Effector memory CD4-positive, alpha-beta T cell (primary cell): ENCODE measurements around the gene AKAP10.
"Not testable (repeated sequence)": the region's sequence is repeated elsewhere in the genome, so short reads cannot be mapped to it uniquely, and the experiment has no call there.

Source experiments
- DNase-seq, 3 donors: peaks; one replicate each; pipeline ENCODE4 v3.0.0-alpha.2; 2020
- H3K27ac ChIP-seq: 2 replicates; pipeline ENCODE4 v1.7.0; 2013; ENCODE audit warnings: mild to moderate bottlenecking, low read length, moderate library complexity; ENCODE audit not compliant: insufficient read depth, poor library complexity, severe bottlenecking
- H3K27me3 ChIP-seq: replicated peaks from 2 replicates; pipeline ENCODE4 v1.7.0; 2013; ENCODE audit warnings: mild to moderate bottlenecking, low read length; ENCODE audit not compliant: insufficient read depth, control insufficient read depth, poor library complexity, severe bottlenecking
- H3K36me3 ChIP-seq: 2 replicates; pipeline ENCODE4 v1.7.0; 2013; ENCODE audit warnings: mild to moderate bottlenecking, low read length, moderate library complexity; ENCODE audit not compliant: control insufficient read depth, insufficient read depth
- H3K4me1 ChIP-seq: 2 replicates; pipeline ENCODE4 v1.7.0; 2013; ENCODE audit warnings: low read length, mild to moderate bottlenecking; ENCODE audit not compliant: control insufficient read depth, insufficient read depth, poor library complexity, severe bottlenecking
- H3K4me3 ChIP-seq: 2 replicates; pipeline ENCODE4 v1.7.0; 2013; ENCODE audit warnings: low read length, low read depth, mild to moderate bottlenecking; ENCODE audit not compliant: insufficient read depth, poor library complexity, severe bottlenecking
- H3K9me3 ChIP-seq: 2 replicates; pipeline ENCODE4 v1.7.0; 2013; ENCODE audit warnings: mild to moderate bottlenecking, low read length, moderate library complexity; ENCODE audit not compliant: control insufficient read depth
- total RNA-seq, 3 donors: gene quantifications; one replicate each; lab custom pipeline; 2026; lab: John Stamatoyannopoulos, UW

The AKAP10 gene
- total RNA-seq: 49.1 to 62.5 (median 53.1) reads per million in 3 donors

- DNase-seq: peak; percentile 83 to 88 (median 85)
- Histone ChIP-seq H3K4me1 (no peaks in the 10 kb centered on the region), H3K9me3 (no peaks in the 10 kb centered on the region), H3K27ac (peak within 1 kb of the TSS; percentile 90), H3K36me3 (peaks cover 3% of the 10 kb centered on the region), H3K4me3 (peak within 1 kb of the TSS; percentile 66), H3K27me3 (no peaks in the 10 kb centered on the region)
These were observed at the start of gene AKAP10 for GRCh38 chr17:19977293-19978208. TSS of gene AKAP10 (minus strand) at chr17:19977828. CDS start at chr17:19977679, 149 bp downstream.

- H3K27ac ChIP-seq: no peak overlapping the region
- no peak for DNase-seq
- no peaks in the 10 kb centered on the region for H3K9me3 ChIP-seq
- H3K4me3 ChIP-seq: no peak overlapping the region
- no peaks in the 10 kb centered on the region for H3K36me3 ChIP-seq
- no peaks in the 10 kb centered on the region for H3K27me3 ChIP-seq
- H3K4me1 ChIP-seq: no peaks in the 10 kb centered on the region
These were observed 49.3 kb upstream of the AKAP10 start for GRCh38 chr17:20026960-20027359.

GRCh38 chr17:20022701-20023100 is 45.1 kb upstream of the AKAP10 start:
- Histone ChIP-seq H3K4me1 (no peaks in the 10 kb centered on the region), H3K27me3 (no peaks in the 10 kb centered on the region), H3K36me3 (no peaks in the 10 kb centered on the region), H3K4me3 (no peak overlapping the region), H3K27ac (no peak overlapping the region), H3K9me3 (no peaks in the 10 kb centered on the region)
- DNase-seq: no peak

GRCh38 chr17:20016475-20016992 is 38.9 kb upstream of the AKAP10 start:
- not testable (repeated sequence) for H3K27me3 ChIP-seq, DNase-seq, H3K36me3 ChIP-seq, H3K4me1 ChIP-seq, H3K9me3 ChIP-seq, H3K4me3 ChIP-seq, H3K27ac ChIP-seq

- no peak for DNase-seq
- no peaks in the 10 kb centered on the region for H3K36me3 ChIP-seq
- H3K4me1 ChIP-seq: peaks cover 14% of the 10 kb centered on the region
- H3K27ac ChIP-seq: no peak overlapping the region
- H3K9me3 ChIP-seq: no peaks in the 10 kb centered on the region
- H3K4me3 ChIP-seq: no peak overlapping the region
- no peaks in the 10 kb centered on the region for H3K27me3 ChIP-seq
These were observed 34.4 kb upstream of the AKAP10 start for GRCh38 chr17:20012017-20012536.

- Histone ChIP-seq H3K27me3 (peaks cover 3% of the 10 kb centered on the region), H3K36me3 (no peaks in the 10 kb centered on the region), H3K9me3 (no peaks in the 10 kb centered on the region), H3K27ac (no peak overlapping the region), H3K4me3 (no peak overlapping the region), H3K4me1 (peaks cover 14% of the 10 kb centered on the region)
- DNase-seq: no peak
These were observed 33.3 kb upstream of the AKAP10 start for GRCh38 chr17:20010936-20011335.

GRCh38 chr17:20010099-20010863 is 32.7 kb upstream of the AKAP10 start:
- no peak for DNase-seq
- peak overlapping the region; percentile 78 for H3K4me3 ChIP-seq
- no peak overlapping the region for H3K27ac ChIP-seq
- peaks cover 3% of the 10 kb centered on the region for H3K27me3 ChIP-seq
- H3K4me1 ChIP-seq: peaks cover 14% of the 10 kb centered on the region
- no peaks in the 10 kb centered on the region for H3K36me3 ChIP-seq
- no peaks in the 10 kb centered on the region for H3K9me3 ChIP-seq

- Histone ChIP-seq H3K4me1 (peaks cover 14% of the 10 kb centered on the region), H3K27ac (no peak within 1 kb of the TSS), H3K27me3 (peaks cover 3% of the 10 kb centered on the region), H3K36me3 (no peaks in the 10 kb centered on the region), H3K4me3 (peak within 1 kb of the TSS; percentile 78), H3K9me3 (no peaks in the 10 kb centered on the region)
- peak; percentile 72 to 76 (median 73) for DNase-seq
These were observed 31.9 kb upstream of the AKAP10 start, which contains the start of gene SPECC1 for GRCh38 chr17:20009302-20010098. TSS of gene SPECC1 (plus strand) at chr17:20009359. CDS start at chr17:20096652, 87,293 bp downstream.

GRCh38 chr17:20009052-20009301 is 31.3 kb upstream of the AKAP10 start:
- Histone ChIP-seq H3K27ac (no peak overlapping the region), H3K4me1 (peaks cover 14% of the 10 kb centered on the region), H3K9me3 (no peaks in the 10 kb centered on the region), H3K36me3 (no peaks in the 10 kb centered on the region), H3K27me3 (peaks cover 3% of the 10 kb centered on the region), H3K4me3 (peak overlapping the region; percentile 78)
- no peak for DNase-seq
